ENCODE measurements around the gene HYDIN.

DNA sequence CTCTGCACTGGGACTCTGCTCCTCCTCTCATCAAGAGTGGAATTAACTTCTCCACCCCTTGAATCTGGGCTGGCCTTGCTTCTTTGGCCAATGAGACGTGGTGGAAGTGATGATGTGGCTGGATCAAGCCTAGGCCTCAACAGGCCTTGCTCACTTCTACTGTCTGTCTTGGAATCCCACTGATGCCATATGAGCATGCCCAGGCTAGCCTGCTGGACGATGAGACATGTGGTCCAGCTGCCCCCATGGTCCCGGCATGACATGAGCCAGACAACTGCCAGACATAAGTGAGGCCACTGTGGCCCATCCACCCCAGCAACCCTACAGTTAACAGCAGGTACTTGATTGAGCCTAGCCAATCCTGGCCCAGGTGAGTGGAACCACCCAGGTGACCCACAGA, 448.3 kb downstream of the HYDIN start:
- no peak for TF ChIP-seq EZH2phosphoT487 (IDR thresholded peaks at IDR 0.05; ENCODE audit: low read depth)
- TF ChIP-seq, protein P1, sequence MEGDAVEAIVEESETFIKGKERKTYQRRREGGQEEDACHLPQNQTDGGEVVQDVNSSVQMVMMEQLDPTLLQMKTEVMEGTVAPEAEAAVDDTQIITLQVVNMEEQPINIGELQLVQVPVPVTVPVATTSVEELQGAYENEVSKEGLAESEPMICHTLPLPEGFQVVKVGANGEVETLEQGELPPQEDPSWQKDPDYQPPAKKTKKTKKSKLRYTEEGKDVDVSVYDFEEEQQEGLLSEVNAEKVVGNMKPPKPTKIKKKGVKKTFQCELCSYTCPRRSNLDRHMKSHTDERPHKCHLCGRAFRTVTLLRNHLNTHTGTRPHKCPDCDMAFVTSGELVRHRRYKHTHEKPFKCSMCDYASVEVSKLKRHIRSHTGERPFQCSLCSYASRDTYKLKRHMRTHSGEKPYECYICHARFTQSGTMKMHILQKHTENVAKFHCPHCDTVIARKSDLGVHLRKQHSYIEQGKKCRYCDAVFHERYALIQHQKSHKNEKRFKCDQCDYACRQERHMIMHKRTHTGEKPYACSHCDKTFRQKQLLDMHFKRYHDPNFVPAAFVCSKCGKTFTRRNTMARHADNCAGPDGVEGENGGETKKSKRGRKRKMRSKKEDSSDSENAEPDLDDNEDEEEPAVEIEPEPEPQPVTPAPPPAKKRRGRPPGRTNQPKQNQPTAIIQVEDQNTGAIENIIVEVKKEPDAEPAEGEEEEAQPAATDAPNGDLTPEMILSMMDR (IDR thresholded peaks at IDR 0.05; ENCODE audit: low read depth, low read length): no peak

Data from OCI-LY3 (cell line).